ENCODE data around the gene CDH24. TPM values are rescaled to one million over a fixed set of nuclear protein-coding genes. Genes with fewer than 3 reads are reported as not detected.

CDH24 gene
- polyA plus RNA-seq, 3 donors, result 0.13 to 0.14 TPM; not detected in 1

DNA sequence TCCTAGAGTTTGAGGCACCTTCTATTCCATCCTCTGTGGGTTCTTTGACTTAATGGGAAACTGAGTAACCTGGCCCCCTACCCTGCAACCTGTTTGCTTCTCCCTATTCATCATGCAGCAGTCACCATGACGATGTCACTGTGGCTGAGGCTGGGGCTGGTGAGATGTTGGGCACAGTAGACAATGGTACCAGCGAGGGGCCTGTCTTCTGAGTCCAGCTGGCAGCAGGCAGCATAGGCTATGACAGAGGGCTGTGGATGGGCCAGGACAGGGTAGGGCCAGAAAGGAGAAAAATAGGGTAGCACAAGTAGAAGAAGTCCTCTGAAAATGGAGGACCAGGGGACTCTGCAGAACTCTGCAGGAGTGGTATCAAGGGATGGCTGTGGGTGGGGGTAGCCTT is 45.5 kb upstream of the CDH24 start:
- Histone ChIP-seq H3K4me2 (replicated peaks; ENCODE audit: extremely low read depth, low read length, poor library complexity, severe bottlenecking) (no peak overlapping the region), H3K79me2 (ENCODE audit: insufficient read depth, low read length) (peaks cover 20% of the 10 kb centered on the region), H3K36me3 (replicated peaks in 1 of 2; ENCODE audit: control insufficient read depth in 1 of 2, insufficient read depth in 2 of 2, low read length in 2 of 2) (peaks cover 14 to 18% of the 10 kb centered on the region in 2 donors), H3K27ac (ENCODE audit: low read depth in 1 of 2, low read length in 2 of 2) (no peak overlapping the region), H3K4me1 (ENCODE audit: control insufficient read depth in 1 of 2, insufficient read depth in 2 of 2, low read length in 2 of 2) (peaks cover 12 to 17% of the 10 kb centered on the region in 2 donors), H3K9me3 (replicated peaks in 1 of 2; ENCODE audit: control insufficient read depth in 1 of 2, insufficient read depth in 1 of 2, low read length in 2 of 2) (no peaks in the 10 kb centered on the region), H3K9ac (ENCODE audit: insufficient read depth, low read length, poor library complexity, severe bottlenecking) (no peak overlapping the region), H2AFZ (ENCODE audit: insufficient read depth, low read depth, low read length, poor library complexity, severe bottlenecking) (no peak overlapping the region), H3K4me3 (replicated peaks in 1 of 3; ENCODE audit: low read depth in 2 of 3, low read length in 3 of 3) (no peak overlapping the region), H3K27me3 (ENCODE audit: control insufficient read depth in 2 of 2, insufficient read depth in 2 of 2, low read length in 2 of 2) (no peaks in the 10 kb centered on the region), H4K20me1 (ENCODE audit: insufficient read depth, low read length) (peaks cover 16% of the 10 kb centered on the region)
- 100% methylated on average over 1 of the region's 2 CpGs for WGBS (ENCODE audit: insufficient coverage)
- no peak for DNase-seq
- no peak overlapping the region for H3K27ac Mint-ChIP-seq
- H3K36me3 Mint-ChIP-seq, result peaks cover 18% of the 10 kb centered on the region in 2 donors
- TF ChIP-seq, protein P1, sequence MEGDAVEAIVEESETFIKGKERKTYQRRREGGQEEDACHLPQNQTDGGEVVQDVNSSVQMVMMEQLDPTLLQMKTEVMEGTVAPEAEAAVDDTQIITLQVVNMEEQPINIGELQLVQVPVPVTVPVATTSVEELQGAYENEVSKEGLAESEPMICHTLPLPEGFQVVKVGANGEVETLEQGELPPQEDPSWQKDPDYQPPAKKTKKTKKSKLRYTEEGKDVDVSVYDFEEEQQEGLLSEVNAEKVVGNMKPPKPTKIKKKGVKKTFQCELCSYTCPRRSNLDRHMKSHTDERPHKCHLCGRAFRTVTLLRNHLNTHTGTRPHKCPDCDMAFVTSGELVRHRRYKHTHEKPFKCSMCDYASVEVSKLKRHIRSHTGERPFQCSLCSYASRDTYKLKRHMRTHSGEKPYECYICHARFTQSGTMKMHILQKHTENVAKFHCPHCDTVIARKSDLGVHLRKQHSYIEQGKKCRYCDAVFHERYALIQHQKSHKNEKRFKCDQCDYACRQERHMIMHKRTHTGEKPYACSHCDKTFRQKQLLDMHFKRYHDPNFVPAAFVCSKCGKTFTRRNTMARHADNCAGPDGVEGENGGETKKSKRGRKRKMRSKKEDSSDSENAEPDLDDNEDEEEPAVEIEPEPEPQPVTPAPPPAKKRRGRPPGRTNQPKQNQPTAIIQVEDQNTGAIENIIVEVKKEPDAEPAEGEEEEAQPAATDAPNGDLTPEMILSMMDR (IDR thresholded peaks at IDR 0.05), result no peak
- H3K27me3 Mint-ChIP-seq (ENCODE audit: low read depth in 3 of 3), result peaks cover 1 to 4% (median 1%) of the 10 kb centered on the region in 3 donors
- H3K4me3 Mint-ChIP-seq, result no peak overlapping the region
- H3K9me3 Mint-ChIP-seq, result no peaks in the 10 kb centered on the region
- H3K4me1 Mint-ChIP-seq, result peaks cover 31% of the 10 kb centered on the region
- intact Hi-C loops (cut with micrococcal nuclease), result no loop called here

GRCh38 chr14:23101986-23102625 is 44.8 kb upstream of the CDH24 start:
- Histone ChIP-seq H3K9me3 (replicated peaks in 1 of 2; ENCODE audit: control insufficient read depth in 1 of 2, insufficient read depth in 1 of 2, low read length in 2 of 2) (no peaks in the 10 kb centered on the region), H4K20me1 (ENCODE audit: insufficient read depth, low read length) (peaks cover 23% of the 10 kb centered on the region), H3K9ac (ENCODE audit: insufficient read depth, low read length, poor library complexity, severe bottlenecking) (no peak overlapping the region), H3K27ac (ENCODE audit: low read depth in 1 of 2, low read length in 2 of 2) (no peak overlapping the region), H3K79me2 (ENCODE audit: insufficient read depth, low read length) (peaks cover 27% of the 10 kb centered on the region), H2AFZ (ENCODE audit: insufficient read depth, low read depth, low read length, poor library complexity, severe bottlenecking) (no peak overlapping the region), H3K36me3 (replicated peaks in 1 of 2; ENCODE audit: control insufficient read depth in 1 of 2, insufficient read depth in 2 of 2, low read length in 2 of 2) (peaks cover 19 to 23% of the 10 kb centered on the region in 2 donors), H3K4me2 (replicated peaks; ENCODE audit: extremely low read depth, low read length, poor library complexity, severe bottlenecking) (no peak overlapping the region), H3K4me1 (ENCODE audit: control insufficient read depth in 1 of 2, insufficient read depth in 2 of 2, low read length in 2 of 2) (peaks cover 12 to 24% of the 10 kb centered on the region in 2 donors), H3K27me3 (ENCODE audit: control insufficient read depth in 2 of 2, insufficient read depth in 2 of 2, low read length in 2 of 2) (no peaks in the 10 kb centered on the region), H3K4me3 (replicated peaks in 1 of 3; ENCODE audit: low read depth in 2 of 3, low read length in 3 of 3) (no peak overlapping the region)
- peaks cover 38% of the 10 kb centered on the region for H3K4me1 Mint-ChIP-seq
- no peak for DNase-seq
- intact Hi-C loops (cut with micrococcal nuclease), result no loop called here
- peaks cover 1 to 4% (median 1%) of the 10 kb centered on the region in 3 donors for H3K27me3 Mint-ChIP-seq (ENCODE audit: low read depth in 3 of 3)
- TF ChIP-seq, protein P1 (IDR thresholded peaks at IDR 0.05), result no peak
- H3K27ac Mint-ChIP-seq, result peak overlapping the region in 3 of 7 donors; percentile 50 to 71 (median 60)
- no peaks in the 10 kb centered on the region for H3K9me3 Mint-ChIP-seq
- WGBS (ENCODE audit: insufficient coverage), result 92% methylated on average over 2 of the region's 10 CpGs
- H3K4me3 Mint-ChIP-seq, result no peak overlapping the region
- H3K36me3 Mint-ChIP-seq, result peaks cover 25% of the 10 kb centered on the region in 2 donors

All from CD14-positive monocyte (primary cell).